ENCODE data around the gene FGF14. TPM values are rescaled to one million over a fixed set of nuclear protein-coding genes. Genes with fewer than 3 reads are reported as not detected.

Gene FGF14
- total RNA-seq, 1 experiment from 2014 or later = not detected

- TF ChIP-seq EZH2phosphoT487 (IDR thresholded peaks at IDR 0.05; ENCODE audit: borderline replicate concordance, low read length) (no peak), EZH2 (IDR thresholded peaks at IDR 0.05; ENCODE audit: low read length, unreplicated experiment) (no peak), CTCF (conservative IDR thresholded peaks at IDR 0.05; ENCODE audit: low read depth, low read length) (no peak)
- Histone ChIP-seq H3K27ac (ENCODE audit: low read length) (no peak overlapping the region), H3F3A (ENCODE audit: low read length, unreplicated experiment) (no peaks in the 10 kb centered on the region), H3K27me3 (ENCODE audit: low read length) (no peaks in the 10 kb centered on the region), H3K4me2 (ENCODE audit: low read length) (no peak overlapping the region), H3K4me1 (ENCODE audit: insufficient read depth, low read length) (no peaks in the 10 kb centered on the region), H2AFZ (ENCODE audit: low read length) (no peak overlapping the region), H3K9ac (ENCODE audit: low read length) (no peak overlapping the region), H3K36me3 (ENCODE audit: low read depth, low read length) (no peaks in the 10 kb centered on the region), H4K20me1 (ENCODE audit: low read length) (no peaks in the 10 kb centered on the region), H3K9me3 (ENCODE audit: low read length) (no peaks in the 10 kb centered on the region), H3K79me2 (ENCODE audit: low read length) (no peaks in the 10 kb centered on the region), H3K9me2 (replicated peaks; ENCODE audit: low read length) (no peaks in the 10 kb centered on the region), H3K4me3 (ENCODE audit: low read length) (no peak overlapping the region)
- no peak for ATAC-seq
- intact Hi-C loops (cut with micrococcal nuclease) = no loop called here
- CTCF ChIA-PET = no interaction called here
- POLR2A ChIA-PET (ENCODE audit: unreplicated experiment) = no interaction called here
- no peak for DNase-seq
- BruUV-seq (replicated peaks) = no TSS peak
Measured at GRCh38 chr13:102055090-102055779, 346.6 kb downstream of the FGF14 start.

- H3K9ac ChIP-seq (ENCODE audit: low read length) = no peak overlapping the region
- TF ChIP-seq CTCF (conservative IDR thresholded peaks at IDR 0.05; ENCODE audit: low read depth, low read length) (no peak), EZH2 (IDR thresholded peaks at IDR 0.05; ENCODE audit: low read length, unreplicated experiment) (no peak), EZH2phosphoT487 (IDR thresholded peaks at IDR 0.05; ENCODE audit: borderline replicate concordance, low read length) (no peak)
- H3K4me1 ChIP-seq (ENCODE audit: insufficient read depth, low read length) = no peaks in the 10 kb centered on the region
- H3K4me2 ChIP-seq (ENCODE audit: low read length) = no peak overlapping the region
- intact Hi-C loops (cut with micrococcal nuclease) = no loop called here
- H3K27ac ChIP-seq (ENCODE audit: low read length) = no peak overlapping the region
- no peak overlapping the region for H3K4me3 ChIP-seq (ENCODE audit: low read length)
- H3K9me3 ChIP-seq (ENCODE audit: low read length) = no peaks in the 10 kb centered on the region
- no TSS peak for BruUV-seq (replicated peaks)
- no peaks in the 10 kb centered on the region for H3F3A ChIP-seq (ENCODE audit: low read length, unreplicated experiment)
- H3K9me2 ChIP-seq (replicated peaks; ENCODE audit: low read length) = no peaks in the 10 kb centered on the region
- H3K27me3 ChIP-seq (ENCODE audit: low read length) = peaks cover 4% of the 10 kb centered on the region; the same call in 1 of the 2 replicates
- DNase-seq = no peak
- CTCF ChIA-PET = no interaction called here
- POLR2A ChIA-PET (ENCODE audit: unreplicated experiment) = no interaction called here
- no peaks in the 10 kb centered on the region for H3K36me3 ChIP-seq (ENCODE audit: low read depth, low read length)
- H3K79me2 ChIP-seq (ENCODE audit: low read length) = no peaks in the 10 kb centered on the region
- no peak overlapping the region for H2AFZ ChIP-seq (ENCODE audit: low read length)
- ATAC-seq = no peak
- H4K20me1 ChIP-seq (ENCODE audit: low read length) = no peaks in the 10 kb centered on the region
Measured at GRCh38 chr13:102049853-102050252, 352.0 kb downstream of the FGF14 start.

GRCh38 chr13:102045731-102046130 lies 356.1 kb downstream of the FGF14 start:
- H3K79me2 ChIP-seq (ENCODE audit: low read length) = no peaks in the 10 kb centered on the region
- intact Hi-C loops (cut with micrococcal nuclease) = no loop called here
- no peaks in the 10 kb centered on the region for H4K20me1 ChIP-seq (ENCODE audit: low read length)
- H3K36me3 ChIP-seq (ENCODE audit: low read depth, low read length) = no peaks in the 10 kb centered on the region
- peaks cover 10% of the 10 kb centered on the region; the same call in 1 of the 2 replicates for H3K27me3 ChIP-seq (ENCODE audit: low read length)
- no peak overlapping the region for H3K4me2 ChIP-seq (ENCODE audit: low read length)
- H3F3A ChIP-seq (ENCODE audit: low read length, unreplicated experiment) = no peaks in the 10 kb centered on the region
- H3K9ac ChIP-seq (ENCODE audit: low read length) = no peak overlapping the region
- no peak overlapping the region for H3K4me3 ChIP-seq (ENCODE audit: low read length)
- DNase-seq (no peak), ATAC-seq (no peak)
- no peaks in the 10 kb centered on the region for H3K9me2 ChIP-seq (replicated peaks; ENCODE audit: low read length)
- no TSS peak for BruUV-seq (replicated peaks)
- H3K4me1 ChIP-seq (ENCODE audit: insufficient read depth, low read length) = no peaks in the 10 kb centered on the region
- no peaks in the 10 kb centered on the region for H3K9me3 ChIP-seq (ENCODE audit: low read length)
- ChIA-PET POLR2A (ENCODE audit: unreplicated experiment) (interaction anchor here (0.7 kb wide), 1 partner anchor 86 kb away, joined by 3 read pairs; no protein-coding TSS in a partner anchor), CTCF (interaction anchor here (0.6 kb wide), 1 partner anchor 290 kb away, joined by 3 read pairs; no protein-coding TSS in a partner anchor)
- TF ChIP-seq CTCF (conservative IDR thresholded peaks at IDR 0.05; ENCODE audit: low read depth, low read length) (no peak), EZH2phosphoT487 (IDR thresholded peaks at IDR 0.05; ENCODE audit: borderline replicate concordance, low read length) (no peak), EZH2 (IDR thresholded peaks at IDR 0.05; ENCODE audit: low read length, unreplicated experiment) (no peak)
- H2AFZ ChIP-seq (ENCODE audit: low read length) = no peak overlapping the region
- no peak overlapping the region for H3K27ac ChIP-seq (ENCODE audit: low read length)

Measured in PC-3 (cell line).